ENCODE measurements around the gene CKM.

CKM gene

GRCh38 chr19:45322744-45323281 lies at the start of gene CKM:
CKM (minus strand) TSS chr19:45322875; CDS start chr19:45319713, 3,162 bp downstream.
- DNase-seq (ENCODE audit: low read depth): no peak
- no peak for TF ChIP-seq CTCF (IDR thresholded peaks at IDR 0.05; ENCODE audit: low read depth, low read length, missing control alignments)
- no peak within 1 kb of the TSS for H3K4me3 ChIP-seq (ENCODE audit: low read depth, low read length)

- peak within 1 kb of the TSS; percentile 63 for H3K4me3 ChIP-seq (ENCODE audit: low read depth, low read length)
Observed at GRCh38 chr19:45370410-45371204, 47.9 kb upstream of the CKM start, which contains the start of gene ERCC2. ERCC2 (minus strand) TSS chr19:45370573; CDS start chr19:45370540, 33 bp downstream.

GRCh38 chr19:45368737-45369340 lies 46.2 kb upstream of the CKM start:
- H3K4me3 ChIP-seq (ENCODE audit: low read depth, low read length): no peak overlapping the region
- no peak for TF ChIP-seq CTCF (IDR thresholded peaks at IDR 0.05; ENCODE audit: low read depth, low read length, missing control alignments)
- DNase-seq (ENCODE audit: low read depth): no peak

More at GRCh38 chr19:45370410-45371204, 47.9 kb upstream of the CKM start, which contains the start of gene ERCC2:
- peak; percentile 97 for DNase-seq (ENCODE audit: low read depth)
- no peak for TF ChIP-seq CTCF (IDR thresholded peaks at IDR 0.05; ENCODE audit: low read depth, low read length, missing control alignments)

- no peak for TF ChIP-seq CTCF (IDR thresholded peaks at IDR 0.05; ENCODE audit: low read depth, low read length, missing control alignments)
- no peak for DNase-seq (ENCODE audit: low read depth)
- H3K4me3 ChIP-seq (ENCODE audit: low read depth, low read length): no peak overlapping the region
Observed at GRCh38 chr19:45368127-45368526, 45.5 kb upstream of the CKM start.

- no peak overlapping the region for H3K4me3 ChIP-seq (ENCODE audit: low read depth, low read length)
- no peak for DNase-seq (ENCODE audit: low read depth)
- no peak for TF ChIP-seq CTCF (IDR thresholded peaks at IDR 0.05; ENCODE audit: low read depth, low read length, missing control alignments)
Observed at GRCh38 chr19:45364696-45365095, 42.0 kb upstream of the CKM start.

- TF ChIP-seq CTCF (IDR thresholded peaks at IDR 0.05; ENCODE audit: low read depth, low read length, missing control alignments): no peak
- no peak for DNase-seq (ENCODE audit: low read depth)
- H3K4me3 ChIP-seq (ENCODE audit: low read depth, low read length): no peak overlapping the region
Observed at GRCh38 chr19:45363861-45364459, 41.3 kb upstream of the CKM start.
